ENCODE measurements around the gene RPTN.
A peak's percentile ranks its signal among the peaks of the same experiment; 100 is the strongest.

RPTN gene

DNA sequence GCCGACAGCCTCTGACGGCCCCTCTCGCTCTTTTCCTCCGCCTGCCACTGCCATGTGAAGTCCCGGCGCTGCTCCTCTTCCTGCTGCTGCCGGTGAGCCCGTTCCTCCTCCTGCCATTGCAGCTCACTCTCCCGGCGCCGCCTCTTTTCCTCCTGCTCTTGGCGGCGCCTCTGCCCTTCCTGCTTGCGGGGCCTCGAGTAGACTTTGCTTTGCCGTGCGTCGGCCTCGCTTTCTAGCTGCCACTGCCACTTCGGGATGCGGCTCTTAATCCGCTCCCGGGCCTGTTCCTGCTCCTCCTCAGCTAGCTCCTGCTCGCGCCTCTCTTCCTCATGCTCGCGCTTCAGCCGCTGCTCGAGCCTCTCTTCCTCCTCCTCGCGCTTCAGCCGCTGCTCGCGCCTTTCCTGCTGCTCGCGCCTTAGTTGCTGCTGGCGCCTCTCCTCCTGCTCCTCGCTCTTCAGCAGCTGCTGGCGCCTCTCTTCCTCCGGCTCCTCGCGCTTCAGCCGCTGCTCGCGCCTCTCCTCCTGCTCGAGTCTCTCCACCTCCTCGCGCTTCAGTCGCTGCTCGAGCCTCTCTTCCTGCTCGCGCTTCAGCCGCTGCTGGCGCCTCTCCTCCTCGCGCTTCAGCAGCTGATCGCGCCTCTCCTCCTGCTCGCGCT lies 48.0 kb downstream of the RPTN start:
- DNase-seq = peak; percentile 35

DNA sequence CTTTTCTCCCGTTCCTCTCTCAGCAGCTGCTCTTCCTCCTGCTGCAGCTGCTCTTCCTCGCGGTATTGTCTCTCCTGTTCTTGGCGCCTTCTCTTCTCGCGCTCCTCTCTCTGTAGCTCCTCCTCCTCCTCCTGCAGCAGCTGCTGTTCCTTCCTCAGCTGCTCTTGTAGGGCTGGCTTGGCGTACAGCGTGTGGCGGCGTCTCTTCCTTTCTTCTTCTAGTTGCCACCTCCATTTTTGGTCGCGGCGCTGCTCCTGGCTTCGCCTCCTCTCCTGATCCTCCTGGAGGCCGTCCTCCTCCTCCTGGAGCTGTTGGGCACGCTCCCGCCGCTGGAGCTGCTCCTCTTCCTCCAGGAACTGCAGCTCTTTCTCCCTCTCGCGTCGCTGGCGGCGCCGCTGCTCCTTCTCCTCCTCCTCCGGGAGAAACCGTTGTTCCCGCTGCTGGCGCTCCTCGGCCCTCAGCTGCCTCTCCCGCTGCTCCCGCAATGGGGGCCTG lies 48.6 kb downstream of the RPTN start:
- peak; percentile 51 for DNase-seq

DNA sequence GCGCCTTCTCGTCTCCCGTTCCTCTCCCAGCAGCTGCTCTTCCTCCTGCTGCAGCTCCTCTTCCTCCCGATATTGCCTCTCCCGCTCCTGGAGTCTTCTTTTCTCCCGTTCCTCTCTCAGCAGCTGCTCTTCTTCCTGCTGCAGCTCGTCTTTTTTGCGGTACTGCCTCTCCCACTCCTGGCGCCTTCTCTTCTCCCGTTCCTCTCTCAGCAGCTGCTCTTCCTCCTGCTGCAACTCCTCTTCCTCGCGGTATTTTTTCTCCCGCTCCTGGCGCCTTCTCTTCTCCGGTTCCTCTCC lies 49.1 kb downstream of the RPTN start:
- no peak for DNase-seq

DNA sequence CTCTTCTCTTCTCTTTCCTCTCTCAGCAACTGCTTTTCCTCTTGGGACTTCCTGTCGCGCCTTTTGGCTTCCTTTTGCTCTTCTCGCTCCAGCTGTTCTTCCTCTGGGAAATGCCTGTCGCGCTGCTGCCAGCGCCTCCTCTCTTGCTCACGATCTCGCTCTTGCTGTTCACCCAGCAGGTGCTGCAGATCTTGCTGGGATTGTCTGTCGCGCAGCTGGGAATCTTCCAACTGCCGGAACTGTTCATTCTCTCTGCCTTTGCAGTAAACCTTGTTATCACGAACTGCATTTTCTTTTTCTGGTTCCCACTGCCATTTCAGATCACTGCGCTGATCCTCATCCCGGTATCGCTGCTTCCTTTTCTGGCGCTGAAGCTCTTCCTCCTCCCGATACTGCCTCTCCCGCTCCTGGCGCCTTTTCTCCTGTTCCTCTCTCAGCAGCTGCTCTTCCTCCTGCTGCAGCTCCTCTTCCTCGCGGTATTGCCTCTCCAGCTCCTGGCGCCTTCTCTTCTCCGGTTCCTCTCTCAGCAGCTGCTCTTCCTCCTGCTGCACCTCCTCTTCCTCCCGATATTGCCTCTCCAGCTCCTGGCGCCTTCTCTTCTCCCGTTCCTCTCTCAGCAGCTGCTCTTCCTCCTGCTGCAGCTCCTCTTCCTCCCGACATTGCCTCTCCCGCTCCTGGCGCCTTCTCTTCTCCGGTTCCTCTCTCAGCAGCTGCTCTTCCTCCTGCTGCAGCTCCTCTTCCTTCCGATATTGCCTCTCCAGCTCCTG lies 49.6 kb downstream of the RPTN start:
- no peak for DNase-seq

DNA sequence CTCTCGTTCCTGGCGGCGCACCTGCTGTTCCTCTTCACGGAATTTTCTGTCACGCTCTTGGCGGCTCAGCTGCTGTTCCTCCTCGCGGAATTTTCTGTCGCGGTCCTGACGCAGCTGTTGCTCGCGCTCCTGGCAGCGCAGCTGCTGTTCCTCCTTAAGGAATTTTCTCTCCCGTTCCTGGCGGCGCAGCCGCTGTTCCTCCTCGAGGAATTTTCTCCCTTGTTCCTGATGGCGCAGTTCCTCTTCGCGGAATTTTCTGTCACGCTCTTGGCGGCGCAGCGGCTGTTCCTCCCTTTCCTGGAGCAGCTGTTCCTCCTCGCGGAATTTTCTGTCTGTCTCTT lies 50.2 kb downstream of the RPTN start:
- no peak for DNase-seq

DNA sequence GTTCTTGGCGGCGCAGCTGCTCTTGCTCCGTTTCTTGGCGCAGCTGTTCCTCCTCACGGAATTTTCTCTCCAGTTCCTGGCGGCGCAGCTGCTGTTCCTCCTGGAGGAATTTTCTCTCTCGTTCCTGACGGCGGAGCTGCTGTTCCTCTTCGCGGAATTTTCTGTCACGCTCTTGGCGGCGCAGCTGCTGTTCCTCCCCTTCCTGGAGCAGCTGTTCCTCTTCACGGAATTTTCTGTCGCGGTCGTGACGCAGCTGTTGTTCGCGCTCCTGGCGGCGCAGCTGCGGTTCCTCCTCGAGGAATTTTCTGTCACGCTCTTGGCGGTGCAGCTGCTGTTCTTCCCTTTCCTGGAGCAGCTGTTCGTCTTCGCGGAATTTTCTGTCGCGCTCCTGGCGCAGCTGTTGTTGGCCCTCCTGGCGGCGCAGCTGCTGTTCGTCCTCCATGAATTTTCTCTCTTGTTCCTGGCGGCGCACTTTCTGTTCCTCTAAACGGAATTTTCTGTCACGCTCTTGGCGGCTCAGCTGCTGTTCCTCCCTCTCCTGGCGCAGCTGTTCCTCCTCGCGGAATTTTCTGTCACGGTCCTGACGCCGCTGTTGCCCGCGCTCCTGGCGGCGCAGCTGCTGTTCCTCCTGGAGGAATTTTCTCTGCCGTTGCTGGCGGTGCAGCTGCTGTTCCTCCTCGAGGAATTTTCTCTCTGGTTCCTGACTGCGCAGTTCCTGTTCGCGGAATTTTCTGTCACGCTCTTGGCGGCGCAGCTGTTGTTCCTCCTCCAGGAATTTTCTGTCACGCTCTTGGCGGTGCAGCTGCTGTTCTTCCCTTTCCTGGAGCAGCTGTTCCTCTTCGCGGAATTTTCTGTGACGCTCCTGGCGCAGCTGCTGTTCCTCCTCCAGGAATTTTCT lies 50.8 kb downstream of the RPTN start:
- no peak for DNase-seq

DNA sequence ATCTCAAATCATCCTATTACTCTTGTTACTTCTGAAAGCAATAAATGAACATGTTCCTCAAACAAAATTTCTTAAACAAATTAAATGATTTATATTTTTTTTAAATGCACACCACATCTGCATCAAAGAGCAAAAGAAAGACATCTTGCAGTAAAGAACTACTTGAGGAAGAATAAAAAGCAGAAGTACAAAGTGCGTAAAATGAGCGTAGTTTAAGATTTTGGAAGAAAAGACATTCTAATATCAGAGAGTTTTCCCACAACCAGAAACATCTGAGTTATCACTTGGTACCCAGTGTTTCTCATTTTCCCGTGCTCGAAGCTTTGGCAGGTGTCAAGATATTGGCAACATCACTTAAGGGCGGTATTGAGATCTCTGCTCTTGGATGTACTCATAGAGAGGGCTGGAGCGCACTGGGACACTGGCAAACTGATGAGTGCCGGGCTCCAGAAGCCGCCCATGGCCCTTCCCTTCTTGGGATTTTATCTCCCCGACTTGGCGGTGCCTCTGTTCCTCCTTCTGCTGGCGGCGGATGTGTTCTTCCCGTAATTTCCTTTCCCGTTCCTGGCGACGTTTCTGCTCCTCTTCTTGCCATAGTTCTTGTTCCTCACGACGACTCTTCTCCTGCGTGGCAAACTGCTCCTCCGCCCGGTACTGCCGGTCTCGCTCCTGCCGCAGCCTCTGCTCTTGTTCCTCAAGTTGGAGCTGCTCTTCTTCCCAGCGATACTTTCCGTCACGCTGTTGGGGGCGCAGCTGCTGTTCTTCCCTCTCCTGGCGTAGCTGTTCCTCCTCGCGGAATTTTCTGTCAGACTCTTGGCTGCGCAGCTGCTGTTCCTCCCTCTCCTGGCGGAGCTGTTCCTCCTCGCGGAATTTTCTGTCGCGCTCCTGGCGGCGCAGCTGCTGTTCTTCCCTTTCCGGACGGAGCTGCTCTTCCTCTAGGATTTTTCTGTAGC lies 51.7 kb downstream of the RPTN start:
- DNase-seq = no peak

DNA sequence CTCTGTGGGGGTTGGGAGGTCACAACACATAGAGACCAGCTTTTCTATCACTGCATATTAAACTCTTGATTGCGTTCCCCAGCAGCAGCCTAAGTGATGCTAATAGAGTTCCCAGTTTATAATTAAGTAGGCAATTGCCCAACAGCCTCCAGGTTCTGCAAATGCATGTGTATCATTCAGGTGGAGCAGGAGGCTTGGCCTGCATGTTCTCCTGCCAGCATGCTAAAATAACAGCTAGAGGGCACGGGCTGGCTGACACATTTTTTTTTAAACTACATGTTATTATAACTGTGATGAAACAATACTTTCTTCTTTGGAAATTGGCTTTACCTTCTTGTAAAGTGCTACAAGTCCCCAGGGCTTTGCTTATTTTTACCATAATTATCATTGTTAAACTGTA lies 54.2 kb downstream of the RPTN start:
- DNase-seq = no peak

All from activated CD4-positive, alpha-beta T cell treated with anti-CD3 and anti-CD28 coated beads, Interleukin-2, amount 50 U/mL, for 16 hours (primary cell).